A549 (cell line): Measurements from ENCODE around the gene CANT1.

Experiments
- CTCF ChIP-seq: fragments of >200 bp; sonication (Bioruptor Twin); formaldehyde crosslinking; IDR thresholded peaks from 3 replicates; pipeline ENCODE4 v1.5.1; 2016
- RARB ChIP-seq: fragments of 250-450 bp; sonication (Bioruptor Pico); IDR thresholded peaks from 2 replicates; pipeline ENCODE4 v1.8.0; 2021; ENCODE audit warnings: mild to moderate bottlenecking, moderate library complexity

- no peak for TF ChIP-seq CTCF
- TF ChIP-seq RARB (CRISPR knock-in tag), result no peak
Observed at GRCh38 chr17:79047923-79048825, 38.6 kb upstream of the CANT1 start.
